Measurements from ENCODE around the gene TLE3.

DNA sequence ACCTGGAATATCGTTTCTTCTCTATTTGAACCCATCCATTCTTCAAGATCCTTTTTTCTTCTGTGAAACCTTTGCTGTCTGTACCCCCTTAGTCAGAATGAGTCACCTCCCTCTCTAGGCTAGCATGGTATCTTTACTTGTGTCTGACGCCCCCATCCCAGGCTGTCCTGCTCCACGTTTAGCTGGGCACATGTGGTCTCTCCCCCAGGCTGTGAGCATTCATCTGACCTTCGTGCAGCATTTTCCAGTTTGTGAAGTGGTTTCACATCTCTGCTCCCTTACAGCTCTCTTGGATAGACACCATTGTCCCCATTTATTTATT is 14.3 kb upstream of the TLE3 start:
- TF ChIP-seq CTCF (IDR thresholded peaks at IDR 0.05) (no peak), EP300 (IDR thresholded peaks at IDR 0.05) (no peak), POLR2A (IDR thresholded peaks at IDR 0.05) (no peak)
